NCI-H2227 treated with DMSO at 0.1 percent for 48 hours (cell line): ENCODE results near the gene OGDH.
"Not testable (repeated sequence)": the region's sequence is repeated elsewhere in the genome, so short reads cannot be mapped to it uniquely, and the experiment has no call there.

Source experiments
- DNase-seq: peaks from one replicate; lab custom pipeline; 2025; lab: John Stamatoyannopoulos, UW

The OGDH gene

DNA sequence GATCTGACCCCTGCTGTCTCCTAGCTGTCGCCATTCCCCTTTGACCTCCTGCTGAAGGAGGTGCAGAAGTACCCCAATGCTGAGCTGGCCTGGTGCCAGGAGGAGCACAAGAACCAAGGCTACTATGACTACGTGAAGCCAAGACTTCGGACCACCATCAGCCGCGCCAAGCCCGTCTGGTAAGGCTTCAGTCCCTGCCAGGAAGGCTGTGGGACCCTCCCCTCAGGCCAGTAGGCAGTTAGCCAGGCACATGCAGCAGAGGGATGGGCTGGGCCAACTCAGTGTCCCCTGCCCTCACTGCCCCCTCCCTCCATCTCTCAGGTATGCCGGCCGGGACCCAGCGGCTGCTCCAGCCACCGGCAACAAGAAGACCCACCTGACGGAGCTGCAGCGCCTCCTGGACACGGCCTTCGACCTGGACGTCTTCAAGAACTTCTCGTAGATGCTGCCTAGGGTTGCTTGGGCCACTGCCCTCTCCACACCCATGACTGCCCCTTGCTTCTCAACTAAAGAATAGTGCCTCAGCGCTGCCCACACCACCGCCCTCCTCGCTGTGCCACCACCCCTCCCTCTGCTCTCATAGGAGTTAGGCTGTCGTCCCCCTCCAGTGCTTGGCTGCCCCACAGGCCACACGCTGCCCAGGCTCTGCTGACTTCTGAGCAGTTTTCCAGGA lies 101.3 kb downstream of the OGDH start:
- no peak for DNase-seq

DNA sequence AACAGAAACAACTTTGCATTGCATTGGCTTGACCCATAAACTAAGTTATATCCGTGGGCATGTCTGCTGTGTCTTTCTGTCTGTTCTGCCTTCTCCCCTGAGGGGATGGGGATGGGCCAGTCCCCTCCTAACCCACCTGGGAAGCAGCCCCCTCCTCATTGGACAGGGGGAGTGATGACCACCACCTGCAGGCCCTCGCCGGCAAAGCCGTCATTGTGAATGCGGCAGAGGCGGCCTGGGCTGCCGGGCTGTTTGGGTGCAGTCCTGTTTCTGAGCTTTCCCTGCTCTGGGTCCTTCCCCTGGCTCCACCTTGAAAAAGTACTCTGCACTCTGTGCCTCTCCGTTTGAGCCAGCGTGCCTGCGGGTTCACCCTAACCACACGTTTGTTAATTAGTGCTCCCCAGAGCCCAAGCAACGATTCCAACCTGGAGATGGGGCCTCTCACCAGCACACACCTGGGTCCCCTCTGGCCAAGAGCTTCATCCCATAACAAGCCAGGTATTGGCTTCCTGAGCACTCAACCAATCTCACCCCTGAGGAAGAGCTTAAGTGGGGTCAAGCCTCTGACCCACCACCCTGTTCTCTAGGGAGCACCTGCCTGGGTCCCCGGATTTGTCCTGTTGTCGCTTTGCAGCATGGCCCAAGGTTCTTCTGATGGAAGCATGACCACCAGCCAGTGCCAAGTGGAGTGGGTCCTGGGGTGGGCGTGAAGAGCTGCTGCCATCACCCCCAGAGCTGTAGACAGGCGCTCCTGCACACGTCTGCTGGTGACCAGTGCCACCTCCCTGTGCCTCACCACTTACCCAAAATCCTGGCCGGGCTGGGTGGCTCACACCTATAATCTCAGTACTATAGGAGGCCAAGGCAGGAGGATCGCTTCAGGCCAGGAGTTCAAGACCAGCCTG lies 102.8 kb downstream of the OGDH start:
- DNase-seq: no peak

DNA sequence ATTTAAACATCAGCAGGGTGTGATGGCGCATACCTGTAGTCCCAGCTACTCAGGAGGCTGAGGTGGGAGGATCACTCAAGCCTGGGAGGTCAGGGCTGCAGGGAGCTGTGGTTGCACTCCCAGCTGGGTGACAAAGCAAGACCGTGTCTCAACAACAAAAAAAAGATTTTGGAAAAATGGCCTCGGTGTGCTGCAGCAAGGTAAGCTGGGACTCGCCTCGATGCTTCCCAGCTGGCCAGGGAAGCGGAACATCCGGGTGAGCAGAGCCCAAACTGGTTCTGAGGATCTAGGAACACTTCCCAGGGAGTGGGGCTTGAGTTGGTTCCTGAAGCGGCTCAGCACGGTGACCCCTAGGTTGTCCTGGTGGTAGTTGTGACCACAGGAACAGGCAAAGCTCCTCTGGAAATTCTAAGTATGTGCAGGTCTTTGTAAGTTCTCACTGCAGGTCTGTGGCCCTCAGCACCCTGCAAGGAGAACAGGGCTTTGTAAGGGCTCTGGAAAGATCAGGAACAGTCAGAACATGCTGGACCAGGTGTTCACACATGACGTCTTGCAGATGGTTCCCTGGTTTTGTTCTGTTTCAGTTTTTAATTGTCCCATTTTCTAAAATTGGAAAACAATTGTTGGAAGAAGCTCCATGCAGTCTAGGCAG lies 103.6 kb downstream of the OGDH start:
- DNase-seq: no peak

DNA sequence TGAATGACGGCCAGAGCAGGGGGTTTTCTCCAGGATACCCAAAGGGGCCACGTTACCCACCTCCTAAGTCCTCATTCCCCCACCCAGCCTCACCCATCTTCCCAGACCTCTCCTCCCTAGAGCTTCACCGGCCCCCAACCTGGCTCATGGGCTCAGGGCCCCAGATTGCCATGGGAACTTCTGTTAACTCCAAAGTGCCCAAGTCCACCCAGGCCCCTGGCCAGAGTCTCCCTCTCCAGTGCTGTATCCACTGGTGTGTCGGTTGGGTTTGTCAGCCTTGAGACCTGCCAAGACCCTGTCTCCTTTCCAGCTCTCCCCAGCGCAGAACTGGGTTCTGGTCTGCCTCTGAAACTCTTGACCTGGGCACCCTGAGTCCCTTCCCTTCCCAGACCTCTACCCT lies 105.1 kb downstream of the OGDH start:
- DNase-seq: no peak

DNA sequence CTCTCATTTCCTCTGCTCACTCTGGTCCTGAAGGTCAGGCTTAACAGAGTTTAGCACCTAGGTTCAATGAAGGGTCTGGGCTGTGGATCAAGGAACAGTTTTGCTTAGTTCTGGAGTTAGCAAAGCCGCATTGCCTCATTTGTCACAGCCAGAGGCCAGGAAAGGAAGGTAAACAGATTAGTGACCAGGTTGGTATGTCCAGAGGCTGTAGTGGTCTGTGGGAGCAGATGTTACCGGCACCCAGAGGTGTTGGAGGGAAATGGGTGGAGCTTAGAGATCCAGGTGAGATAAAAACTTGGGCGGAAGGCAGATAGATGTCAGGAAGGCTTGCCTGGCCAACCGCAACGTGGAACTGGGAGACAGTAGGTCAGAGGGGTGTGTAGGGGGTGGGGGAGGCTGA lies 105.6 kb downstream of the OGDH start:
- DNase-seq: no peak

DNA sequence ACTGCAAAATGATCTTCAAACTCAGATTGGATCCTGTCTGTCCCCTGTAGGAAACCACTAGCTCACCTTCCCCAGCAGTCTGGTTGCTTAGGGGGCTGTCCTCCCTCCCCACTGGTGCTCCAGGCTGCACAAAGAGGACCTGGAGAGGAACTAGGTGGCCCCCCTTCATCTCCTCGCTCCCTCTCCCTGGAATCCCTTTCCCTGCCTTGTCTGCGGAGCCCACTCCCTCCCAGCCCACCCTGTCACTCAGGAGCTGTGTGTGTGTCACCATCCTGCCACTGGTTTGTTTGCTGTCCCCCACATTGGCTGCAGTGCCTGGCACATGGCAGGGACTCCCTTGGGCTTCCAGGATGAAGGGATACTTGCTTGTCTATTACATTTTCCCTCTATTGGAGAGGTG lies 106.7 kb downstream of the OGDH start:
- DNase-seq: no peak

DNA sequence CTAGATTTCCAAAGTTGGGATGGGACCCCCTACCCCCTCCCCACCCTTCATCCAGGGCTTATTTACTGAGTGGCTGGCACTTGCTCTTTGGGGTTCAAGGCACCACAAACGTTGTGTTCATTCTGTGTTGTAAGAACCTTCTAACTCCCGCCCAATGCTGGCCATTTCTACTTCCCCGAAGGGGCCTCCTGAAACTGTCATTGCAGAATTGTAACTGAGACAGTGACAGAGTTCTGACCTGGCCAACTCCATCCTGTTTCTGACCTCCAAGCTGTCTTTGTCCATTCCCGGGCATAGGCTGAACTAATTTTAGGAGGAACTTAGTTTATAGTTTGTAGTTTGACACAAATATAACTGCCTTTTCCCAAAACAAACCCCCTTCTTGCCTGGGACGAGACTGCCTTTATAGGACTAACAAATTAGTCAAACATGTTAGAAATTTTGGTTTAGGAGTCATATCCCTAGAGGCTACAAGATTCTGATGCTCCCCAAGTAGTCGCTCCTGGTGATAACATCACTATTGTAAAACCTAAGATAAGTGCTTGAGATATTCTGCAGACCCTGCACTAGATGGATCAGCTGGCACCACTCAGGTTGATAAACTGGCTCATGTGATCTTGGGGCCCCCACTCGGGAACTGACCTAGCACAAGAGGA lies 107.4 kb downstream of the OGDH start:
- DNase-seq: no peak

DNA sequence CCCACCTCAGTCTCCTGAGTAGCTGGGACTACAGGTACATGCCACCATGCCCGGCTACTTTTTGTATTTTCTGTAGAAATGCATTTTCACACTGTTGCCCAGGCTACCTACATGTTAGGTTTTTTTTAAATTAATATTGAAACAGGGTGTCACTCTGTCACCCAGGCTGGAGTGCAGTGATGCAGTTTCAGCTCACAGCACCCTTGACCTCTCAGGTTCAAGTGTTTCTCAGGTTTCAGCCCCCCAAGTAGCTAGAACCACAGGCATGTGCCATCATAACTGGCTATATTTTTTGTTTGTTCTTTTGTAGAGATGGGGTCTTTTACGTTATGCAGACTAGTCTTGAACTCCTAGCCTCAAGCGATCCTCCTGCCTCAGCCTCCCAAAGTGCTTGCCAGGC lies 109.8 kb downstream of the OGDH start:
- no peak for DNase-seq

DNA sequence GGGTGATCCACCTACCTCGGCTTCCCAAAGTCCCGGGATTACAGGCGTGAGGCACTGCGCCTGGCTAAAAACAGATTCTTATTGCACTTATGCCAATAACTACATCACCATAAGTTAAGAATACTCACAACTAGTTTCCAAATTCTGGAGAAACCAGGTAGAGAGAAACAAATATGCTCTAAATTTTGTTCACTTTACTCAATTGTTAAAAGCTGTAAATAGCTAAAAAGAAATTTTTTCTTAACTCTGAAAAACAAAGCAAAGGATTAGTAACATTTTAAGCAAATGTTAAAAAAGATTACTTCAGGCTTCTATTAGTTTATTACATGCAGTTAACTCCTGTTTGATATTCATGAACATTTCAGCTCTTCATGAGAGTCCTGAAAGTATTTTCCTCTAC lies 113.9 kb downstream of the OGDH start:
- DNase-seq: no peak

- no peak for DNase-seq
Measured at GRCh38 chr7:44724276-44724675, 117.8 kb downstream of the OGDH start.

GRCh38 chr7:44726250-44726649 lies 119.8 kb downstream of the OGDH start:
- not testable (repeated sequence) for DNase-seq

DNA sequence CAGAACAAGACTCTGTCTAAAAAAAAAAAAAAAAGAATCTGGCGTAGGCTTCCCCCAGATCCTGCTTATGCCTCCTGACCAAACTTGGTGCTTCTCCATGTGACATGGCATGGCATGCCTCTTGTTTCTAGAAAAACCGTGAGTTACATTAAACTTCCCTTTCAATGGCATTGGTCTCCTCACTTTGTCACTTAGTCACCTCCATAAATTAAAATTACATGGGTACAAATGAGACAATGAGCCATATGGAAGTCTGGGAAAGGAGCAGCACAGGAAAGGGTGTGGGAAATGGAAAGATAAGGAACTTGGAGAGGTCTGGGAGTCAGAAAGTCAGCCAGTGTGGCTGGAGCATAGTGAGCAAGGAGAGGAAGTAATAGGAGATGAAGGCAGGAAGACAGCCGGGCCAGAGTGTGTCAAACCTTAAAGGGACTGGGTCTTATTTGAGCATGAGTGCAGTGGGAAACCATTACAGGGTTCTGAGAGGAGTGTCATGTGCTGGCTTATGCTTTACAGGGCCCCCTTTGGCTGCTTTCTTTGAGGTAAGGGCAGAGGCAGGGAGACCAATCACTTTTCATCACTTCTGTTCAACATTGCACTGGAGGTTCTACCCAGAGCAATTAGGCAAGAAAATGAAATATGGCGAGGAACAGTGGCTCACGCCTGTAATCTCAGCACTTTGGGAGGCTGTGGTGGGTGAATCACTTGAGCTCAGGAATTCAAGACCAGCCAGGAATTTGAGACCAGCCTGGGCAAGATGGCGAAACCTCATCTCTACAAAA lies 120.9 kb downstream of the OGDH start:
- no peak for DNase-seq

DNA sequence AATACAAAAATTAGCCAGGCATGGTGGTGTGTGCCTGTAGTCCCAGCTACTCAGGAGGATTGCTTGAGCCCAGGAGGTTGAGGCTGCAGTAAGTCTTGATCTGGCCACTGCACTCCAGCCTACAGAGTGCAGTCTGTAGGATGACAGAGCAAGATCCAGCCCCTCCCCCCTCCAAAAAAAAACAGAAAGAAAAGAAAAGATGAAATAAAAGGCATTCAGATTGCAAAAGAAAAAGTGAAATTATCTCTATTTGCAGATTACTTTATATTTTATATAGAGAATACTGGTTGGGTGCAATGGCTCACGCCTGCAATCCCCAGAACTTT lies 121.5 kb downstream of the OGDH start:
- DNase-seq: no peak

DNA sequence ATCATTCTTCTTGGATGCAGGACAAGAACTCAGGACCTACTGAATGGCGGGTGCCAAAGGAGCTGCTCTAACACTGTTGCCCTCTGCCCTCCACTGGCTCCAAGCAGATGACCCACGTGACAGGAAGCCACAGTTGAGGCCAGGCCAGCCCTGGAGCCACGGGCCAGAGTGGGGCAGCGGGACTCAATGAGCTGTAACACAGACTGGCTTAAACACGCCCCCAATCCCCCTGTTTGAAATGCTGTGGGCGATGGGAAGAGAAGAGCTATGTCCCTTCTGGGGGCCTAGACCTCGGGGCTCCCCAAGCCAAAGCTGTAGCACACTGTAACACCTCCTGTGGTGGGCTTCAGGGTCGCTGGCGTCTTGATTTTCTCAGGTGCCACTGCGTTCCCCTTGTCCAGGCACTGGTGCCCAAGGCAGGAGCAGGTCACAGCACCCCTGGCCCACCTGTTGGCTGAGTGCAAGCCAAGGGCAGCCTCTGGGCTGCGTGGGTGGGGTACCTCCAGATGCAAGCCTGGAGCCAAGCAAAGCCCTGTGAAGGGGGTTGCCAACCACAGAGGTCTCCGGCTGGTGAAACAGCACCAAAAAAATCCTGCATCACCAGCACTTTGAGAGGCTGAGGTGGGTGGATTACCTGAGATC lies 123.6 kb downstream of the OGDH start:
- no peak for DNase-seq

- not testable (repeated sequence) for DNase-seq
Measured at GRCh38 chr7:44732971-44733370, 126.5 kb downstream of the OGDH start.

GRCh38 chr7:44733708-44734481 lies 127.5 kb downstream of the OGDH start:
- DNase-seq: no peak

- no peak for DNase-seq
Measured at GRCh38 chr7:44735403-44736165, 129.2 kb downstream of the OGDH start.

DNA sequence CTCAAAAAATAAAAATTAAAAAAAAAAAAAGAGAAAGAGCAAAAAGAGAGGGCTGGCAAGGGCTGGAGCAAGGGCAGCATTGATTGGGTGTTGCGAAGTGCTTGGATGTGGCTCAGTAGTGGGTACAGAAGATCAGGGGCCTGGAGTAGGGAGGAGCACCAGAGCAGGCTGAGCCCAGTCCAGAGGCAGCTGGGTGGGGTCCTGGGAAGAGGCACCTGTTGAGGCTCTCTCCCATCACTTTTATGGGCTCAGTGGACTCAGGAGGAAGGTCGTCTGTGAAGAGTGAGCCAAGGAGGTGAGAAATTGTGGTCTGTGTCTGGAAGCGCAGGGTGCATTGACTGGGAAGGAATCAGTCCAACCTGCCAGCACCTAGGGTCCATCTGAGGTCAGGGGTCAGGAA lies 130.5 kb downstream of the OGDH start:
- DNase-seq: no peak

DNA sequence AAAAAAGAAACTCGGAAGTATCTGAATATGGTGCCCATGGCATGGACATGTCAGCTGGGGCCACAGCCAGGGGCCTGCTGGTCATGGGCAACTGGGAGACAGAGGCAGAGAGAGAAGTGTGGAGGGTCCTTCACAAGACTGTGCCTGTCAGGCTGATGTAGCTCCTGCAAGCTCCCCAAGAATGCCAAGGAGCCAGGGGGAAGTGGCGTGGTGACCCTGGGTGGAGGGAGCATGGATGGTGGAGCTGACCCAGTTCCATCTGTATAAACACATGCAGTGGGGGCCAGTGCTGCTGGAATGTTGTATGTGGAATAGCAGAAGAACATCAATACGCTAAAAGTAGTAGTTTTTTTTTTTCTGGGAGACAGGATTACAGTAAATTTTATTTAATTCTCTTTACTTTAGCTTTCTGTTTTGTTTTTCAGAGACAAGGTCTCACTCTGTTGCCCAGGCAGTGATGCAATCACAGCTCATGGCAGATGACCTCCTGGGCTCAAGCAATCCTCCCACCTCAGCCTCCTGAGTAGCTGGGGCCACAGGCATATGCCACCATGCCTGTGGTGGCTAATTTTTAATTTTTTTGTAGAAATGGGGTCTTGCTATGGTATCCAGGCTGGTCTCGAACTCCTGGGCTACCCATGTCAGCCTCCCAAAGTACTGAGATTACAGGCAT lies 131.8 kb downstream of the OGDH start:
- no peak for DNase-seq
